ENCODE data around the gene MIER2. TPM values are rescaled to one million over a fixed set of nuclear protein-coding genes. Genes with fewer than 3 reads are reported as not detected.

MIER2 gene
- total RNA-seq, 1 donor = 14.8 TPM

GRCh38 chr19:343941-344624, 513 bp downstream of the MIER2 start:
- Histone ChIP-seq H3K9me3 (ENCODE audit: low read depth, low read length) (no peaks in the 10 kb centered on the region), H3K4me1 (ENCODE audit: insufficient read depth, low read length) (peaks cover 27% of the 10 kb centered on the region), H4K20me1 (ENCODE audit: insufficient read depth, low read length) (peaks cover 43% of the 10 kb centered on the region), H3K4me3 (ENCODE audit: insufficient read depth, low read length) (peak overlapping the region; percentile 81), H3K27ac (ENCODE audit: low read depth, low read length) (peak overlapping the region; percentile 97), H3K79me2 (ENCODE audit: insufficient read depth, low read length) (peaks cover 51% of the 10 kb centered on the region), H2AFZ (ENCODE audit: low read length) (peak overlapping the region; percentile 33), H3K36me3 (ENCODE audit: insufficient read depth, low read length) (peaks cover 14% of the 10 kb centered on the region), H3K27me3 (ENCODE audit: insufficient read depth, low read length) (no peaks in the 10 kb centered on the region), H3K4me2 (ENCODE audit: insufficient read depth, low read length) (peak overlapping the region; percentile 91)
- DNase-seq (ENCODE audit: insufficient read length, low spot score, missing footprints) = peak; percentile 97
- no peak for TF ChIP-seq CTCF (IDR thresholded peaks at IDR 0.05; ENCODE audit: extremely low read depth, low read depth, low read length)

DNA sequence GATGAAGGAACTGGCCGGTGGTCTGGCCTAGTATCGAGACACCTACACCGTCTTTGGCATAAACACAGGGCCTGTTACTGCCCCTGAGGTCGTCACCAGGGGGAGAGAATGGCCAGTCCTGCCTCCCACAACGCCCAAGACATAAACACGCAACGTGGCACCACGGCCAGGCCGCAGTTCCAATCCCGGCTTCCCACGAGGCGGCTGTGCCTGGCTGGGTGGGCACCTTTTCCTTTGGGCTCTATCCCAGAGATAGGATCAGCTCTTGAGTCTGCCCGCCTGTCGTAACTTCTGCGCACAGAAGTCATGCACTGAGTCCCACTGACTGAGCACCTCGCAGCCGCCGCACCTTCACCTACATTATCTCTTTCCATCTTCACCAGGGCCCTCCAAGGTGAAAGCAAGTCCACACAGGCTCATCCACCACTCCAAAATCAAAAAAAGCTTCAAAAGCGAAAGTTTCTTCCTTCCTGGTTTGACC, 1.1 kb downstream of the MIER2 start:
- peaks cover 47% of the 10 kb centered on the region for H4K20me1 ChIP-seq (ENCODE audit: insufficient read depth, low read length)
- H3K36me3 ChIP-seq (ENCODE audit: insufficient read depth, low read length) = peaks cover 14% of the 10 kb centered on the region
- peak overlapping the region; percentile 91 for H3K4me2 ChIP-seq (ENCODE audit: insufficient read depth, low read length)
- H3K4me3 ChIP-seq (ENCODE audit: insufficient read depth, low read length) = peak overlapping the region; percentile 81
- H3K9me3 ChIP-seq (ENCODE audit: low read depth, low read length) = no peaks in the 10 kb centered on the region
- no peak for TF ChIP-seq CTCF (IDR thresholded peaks at IDR 0.05; ENCODE audit: extremely low read depth, low read depth, low read length)
- peak overlapping the region; percentile 33 for H2AFZ ChIP-seq (ENCODE audit: low read length)
- peaks cover 27% of the 10 kb centered on the region for H3K4me1 ChIP-seq (ENCODE audit: insufficient read depth, low read length)
- no peaks in the 10 kb centered on the region for H3K27me3 ChIP-seq (ENCODE audit: insufficient read depth, low read length)
- H3K79me2 ChIP-seq (ENCODE audit: insufficient read depth, low read length) = peaks cover 56% of the 10 kb centered on the region
- peak; percentile 93 for DNase-seq (ENCODE audit: insufficient read length, low spot score, missing footprints)
- peak overlapping the region; percentile 97 for H3K27ac ChIP-seq (ENCODE audit: low read depth, low read length)

DNA sequence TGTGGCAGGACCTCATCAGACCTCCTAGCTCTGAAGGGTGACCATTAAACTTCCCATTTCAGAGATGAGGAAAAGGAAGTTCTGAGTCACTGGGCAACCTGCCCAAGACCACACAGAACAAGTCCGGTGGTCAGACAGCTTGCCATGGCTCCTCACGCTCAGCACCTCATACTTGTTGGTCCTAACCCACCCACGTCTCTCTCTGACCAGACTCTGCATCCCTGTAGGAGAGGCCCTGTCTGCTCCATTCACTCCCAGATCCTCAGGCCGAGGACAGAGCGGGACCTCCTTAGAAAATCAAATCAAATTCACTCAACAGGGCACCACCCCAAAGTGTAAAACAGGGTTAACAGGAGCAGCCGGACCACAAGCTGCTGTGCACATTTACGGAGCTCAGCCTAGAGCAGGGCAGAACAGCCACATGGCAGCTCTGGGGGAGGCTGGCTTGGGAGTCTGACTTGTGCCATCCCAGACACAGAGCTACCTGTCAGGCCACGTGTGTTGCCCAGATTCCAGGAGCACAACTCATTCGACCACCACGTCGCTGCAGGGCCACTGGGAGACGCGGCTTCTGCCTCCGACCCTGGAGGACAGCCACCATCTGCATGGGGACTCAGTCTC, 1.7 kb downstream of the MIER2 start:
- H3K36me3 ChIP-seq (ENCODE audit: insufficient read depth, low read length) = peaks cover 14% of the 10 kb centered on the region
- H3K27me3 ChIP-seq (ENCODE audit: insufficient read depth, low read length) = no peaks in the 10 kb centered on the region
- H3K79me2 ChIP-seq (ENCODE audit: insufficient read depth, low read length) = peaks cover 62% of the 10 kb centered on the region
- H4K20me1 ChIP-seq (ENCODE audit: insufficient read depth, low read length) = peaks cover 51% of the 10 kb centered on the region
- peaks cover 27% of the 10 kb centered on the region for H3K4me1 ChIP-seq (ENCODE audit: insufficient read depth, low read length)
- H3K27ac ChIP-seq (ENCODE audit: low read depth, low read length) = peak overlapping the region; percentile 97
- peak; percentile 99 for DNase-seq (ENCODE audit: insufficient read length, low spot score, missing footprints)
- no peak for TF ChIP-seq CTCF (IDR thresholded peaks at IDR 0.05; ENCODE audit: extremely low read depth, low read depth, low read length)
- H2AFZ ChIP-seq (ENCODE audit: low read length) = peak overlapping the region; percentile 33
- H3K9me3 ChIP-seq (ENCODE audit: low read depth, low read length) = no peaks in the 10 kb centered on the region
- H3K4me3 ChIP-seq (ENCODE audit: insufficient read depth, low read length) = peak overlapping the region; percentile 81
- H3K4me2 ChIP-seq (ENCODE audit: insufficient read depth, low read length) = peak overlapping the region; percentile 91

DNA sequence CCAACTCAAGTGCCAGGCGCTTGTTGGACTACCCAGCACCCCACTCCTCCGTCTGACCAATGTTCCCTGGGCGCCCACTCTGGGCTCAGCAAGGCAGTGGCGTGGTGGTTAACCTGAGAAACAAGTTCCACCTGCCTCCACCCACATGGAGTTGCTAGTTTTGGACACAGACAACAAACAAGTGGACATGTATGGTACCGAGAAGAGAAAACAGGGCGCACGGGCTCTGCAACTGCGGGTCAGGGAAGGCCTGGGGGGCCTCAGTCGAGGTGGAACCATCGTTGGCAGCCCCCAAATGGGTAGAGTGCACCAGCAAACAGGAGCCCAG, 2.5 kb downstream of the MIER2 start:
- Histone ChIP-seq H3K4me2 (ENCODE audit: insufficient read depth, low read length) (peak overlapping the region; percentile 91), H3K4me1 (ENCODE audit: insufficient read depth, low read length) (peaks cover 27% of the 10 kb centered on the region), H3K27me3 (ENCODE audit: insufficient read depth, low read length) (no peaks in the 10 kb centered on the region), H3K36me3 (ENCODE audit: insufficient read depth, low read length) (peaks cover 14% of the 10 kb centered on the region), H3K27ac (ENCODE audit: low read depth, low read length) (peak overlapping the region; percentile 97), H3K79me2 (ENCODE audit: insufficient read depth, low read length) (peaks cover 67% of the 10 kb centered on the region), H3K4me3 (ENCODE audit: insufficient read depth, low read length) (peak overlapping the region; percentile 81), H4K20me1 (ENCODE audit: insufficient read depth, low read length) (peaks cover 55% of the 10 kb centered on the region), H2AFZ (ENCODE audit: low read length) (no peak overlapping the region), H3K9me3 (ENCODE audit: low read depth, low read length) (no peaks in the 10 kb centered on the region)
- DNase-seq (ENCODE audit: insufficient read length, low spot score, missing footprints) = peak; percentile 22
- TF ChIP-seq CTCF (IDR thresholded peaks at IDR 0.05; ENCODE audit: extremely low read depth, low read depth, low read length) = no peak
